ENCODE data around the gene USP7.

USP7 gene

GRCh38 chr16:8885674-8886592 lies 77.8 kb downstream of the USP7 start:
- H3K27ac ChIP-seq, result no peak overlapping the region

DNA sequence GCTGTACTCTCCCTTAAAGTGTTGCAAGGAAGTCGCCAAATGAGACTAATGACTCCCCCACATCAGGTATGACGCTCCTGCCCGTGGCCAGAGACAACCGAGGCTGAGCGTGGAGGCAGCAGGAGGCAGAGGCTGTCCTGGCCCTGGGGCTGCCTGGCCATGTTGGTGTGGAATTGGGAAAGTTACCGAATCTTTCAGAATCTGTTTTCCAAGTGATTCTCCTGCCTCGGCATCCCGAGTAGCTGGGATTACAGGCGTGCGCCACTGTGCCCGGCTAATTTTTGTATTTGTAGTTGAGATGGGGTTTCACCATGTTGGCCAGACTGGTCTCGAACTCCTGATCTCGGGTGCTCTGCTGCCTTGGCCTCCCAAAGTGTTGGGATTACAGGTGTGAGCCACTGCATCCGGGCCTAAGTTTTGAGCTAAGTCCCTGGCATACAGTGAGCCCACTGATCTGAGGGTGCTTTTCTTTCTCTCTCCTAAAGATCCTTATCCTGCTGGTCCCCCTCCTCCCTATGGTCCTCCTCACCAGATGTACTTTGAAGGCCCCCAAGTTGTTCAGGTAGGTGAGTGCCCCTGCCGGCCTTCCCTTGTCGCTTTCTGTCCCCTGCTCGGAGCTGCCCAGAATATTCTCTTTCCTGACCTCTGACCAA lies 80.9 kb downstream of the USP7 start:
- Histone ChIP-seq H3K27ac (no peak overlapping the region), H3K27me3 (peaks cover 0 to 15% of the 10 kb centered on the region in 2 donors), H3K4me3 (no peak overlapping the region), H3K9me3 (no peaks in the 10 kb centered on the region), H3K4me1 (peaks cover 0 to 15% (median 7%) of the 10 kb centered on the region in 4 donors), H3K36me3 (peaks cover 0 to 5% (median 0%) of the 10 kb centered on the region in 3 donors)
- no peak for TF ChIP-seq CTCF (IDR thresholded peaks at IDR 0.05)
- intact Hi-C loops (cut with DNase I; ENCODE audit: low total_unique reads), result loop anchor here (5.0 kb wide), 1 partner anchor 316 kb away; no protein-coding TSS in a partner anchor
- no peak for DNase-seq

More at GRCh38 chr16:8885674-8886592, 77.8 kb downstream of the USP7 start:
- Histone ChIP-seq H3K27me3 (peaks cover 0 to 8% of the 10 kb centered on the region in 2 donors), H3K36me3 (peaks cover 10 to 25% (median 16%) of the 10 kb centered on the region in 3 donors), H3K9me3 (no peaks in the 10 kb centered on the region), H3K4me3 (no peak overlapping the region), H3K4me1 (peaks cover 0 to 16% (median 7%) of the 10 kb centered on the region in 4 donors)
- intact Hi-C loops (cut with DNase I; ENCODE audit: low total_unique reads), result loop anchor here (5.0 kb wide), 1 partner anchor 224 kb away; no protein-coding TSS in a partner anchor
- no peak for DNase-seq
- TF ChIP-seq CTCF (IDR thresholded peaks at IDR 0.05), result no peak

- no peaks in the 10 kb centered on the region for H3K36me3 ChIP-seq
- no peak within 1 kb of the TSS for H3K4me3 ChIP-seq
- no peak for TF ChIP-seq CTCF (IDR thresholded peaks at IDR 0.05)
- no peaks in the 10 kb centered on the region for H3K9me3 ChIP-seq
- peaks cover 0 to 15% (median 7%) of the 10 kb centered on the region in 4 donors for H3K4me1 ChIP-seq
- intact Hi-C loops (cut with DNase I; ENCODE audit: low total_unique reads), result loop anchor here (5.0 kb wide), 1 partner anchor 315 kb away; no protein-coding TSS in a partner anchor
- no peak for DNase-seq
- peaks cover 0 to 15% of the 10 kb centered on the region in 2 donors for H3K27me3 ChIP-seq
- H3K27ac ChIP-seq, result no peak within 1 kb of the TSS
Measured at GRCh38 chr16:8882041-8882617, 81.6 kb downstream of the USP7 start, which contains the start of gene LITAFD. TSS of gene LITAFD (plus strand) at chr16:8882351. CDS start at chr16:8884356, 2,005 bp downstream.

GRCh38 chr16:8880839-8881510 lies 82.7 kb downstream of the USP7 start:
- Histone ChIP-seq H3K4me1 (peaks cover 0 to 8% (median 2%) of the 10 kb centered on the region in 4 donors), H3K36me3 (no peaks in the 10 kb centered on the region), H3K4me3 (no peak overlapping the region), H3K27me3 (peaks cover 0 to 15% of the 10 kb centered on the region in 2 donors), H3K9me3 (no peaks in the 10 kb centered on the region), H3K27ac (no peak overlapping the region)
- no peak for TF ChIP-seq CTCF (IDR thresholded peaks at IDR 0.05)
- DNase-seq, result no peak
- intact Hi-C loops (cut with DNase I; ENCODE audit: low total_unique reads), result loop anchor here (5.0 kb wide), 1 partner anchor 314 kb away; no protein-coding TSS in a partner anchor

GRCh38 chr16:8878523-8878911 lies 85.2 kb downstream of the USP7 start:
- no peak for DNase-seq
- no peak overlapping the region for H3K4me3 ChIP-seq
- H3K9me3 ChIP-seq, result no peaks in the 10 kb centered on the region
- no peak overlapping the region for H3K27ac ChIP-seq
- TF ChIP-seq CTCF (IDR thresholded peaks at IDR 0.05), result no peak
- peaks cover 0 to 8% (median 2%) of the 10 kb centered on the region in 4 donors for H3K4me1 ChIP-seq
- H3K27me3 ChIP-seq, result peaks cover 0 to 10% of the 10 kb centered on the region in 2 donors
- no peaks in the 10 kb centered on the region for H3K36me3 ChIP-seq
- intact Hi-C loops (cut with DNase I; ENCODE audit: low total_unique reads), result no loop called here

Data from tibial artery (tissue), 4 donors.